ENCODE data around the gene LIPJ. TPM values are rescaled to one million over a fixed set of nuclear protein-coding genes. Genes with fewer than 3 reads are reported as not detected.

LIPJ gene
- total RNA-seq (2022; extraction: Qiagen RNA extraction; ENCODE audit: low read depth): not detected in 5 replicates

GRCh38 chr10:88586462-88586861 is at the start of gene LIPJ:
Gene LIPJ, plus strand, starts transcription at chr10:88586762. Its CDS starts 3,926 bp downstream, at chr10:88590688.

GRCh38 chr10:88582806-88583583 is 3.6 kb upstream of the LIPJ start, which contains the start of gene RNLS:
Gene RNLS, minus strand, starts transcription at chr10:88583318.

Other genes with a start within 250 kb of the LIPJ start
- gene RNLS, start 3.4 kb upstream of the LIPJ start, total RNA-seq (2022; extraction: Qiagen RNA extraction; ENCODE audit: low read depth): 7.0 to 10.4 TPM (median 8.3 TPM) in 5 replicates
- gene LIPF, start 77.7 kb downstream of the LIPJ start, total RNA-seq (2022; extraction: Qiagen RNA extraction; ENCODE audit: low read depth): not detected in 5 replicates
- gene LIPK, start 119.5 kb downstream of the LIPJ start, total RNA-seq (2022; extraction: Qiagen RNA extraction; ENCODE audit: low read depth): not detected in 5 replicates
- not detected in 5 replicates for gene LIPN, start 173.3 kb downstream of the LIPJ start, total RNA-seq (2022; extraction: Qiagen RNA extraction; ENCODE audit: low read depth)
- not detected in 5 replicates for gene LIPM, start 216.0 kb downstream of the LIPJ start, total RNA-seq (2022; extraction: Qiagen RNA extraction; ENCODE audit: low read depth)

Data from A549 treated with GW870086 at 1 μM for 4 hours (cell line).